EH (cell line): ENCODE results near the gene SUGCT.
"Not testable (repeated sequence)": the region's sequence is repeated elsewhere in the genome, so short reads cannot be mapped to it uniquely, and the experiment has no call there.

ENCODE experiments used
- DNase-seq: peaks from one replicate; pipeline ENCODE4 v3.0.0-alpha.2; 2015; ENCODE audit warnings: low read depth

SUGCT gene

GRCh38 chr7:40134428-40135316 is at the start of gene SUGCT, which contains the start of gene MPLKIP:
Gene SUGCT (plus strand): TSS chr7:40135005.
Gene MPLKIP (minus strand): TSS chr7:40134622. CDS start chr7:40134567, 55 bp downstream.
- DNase-seq, result peak; percentile 84

DNA sequence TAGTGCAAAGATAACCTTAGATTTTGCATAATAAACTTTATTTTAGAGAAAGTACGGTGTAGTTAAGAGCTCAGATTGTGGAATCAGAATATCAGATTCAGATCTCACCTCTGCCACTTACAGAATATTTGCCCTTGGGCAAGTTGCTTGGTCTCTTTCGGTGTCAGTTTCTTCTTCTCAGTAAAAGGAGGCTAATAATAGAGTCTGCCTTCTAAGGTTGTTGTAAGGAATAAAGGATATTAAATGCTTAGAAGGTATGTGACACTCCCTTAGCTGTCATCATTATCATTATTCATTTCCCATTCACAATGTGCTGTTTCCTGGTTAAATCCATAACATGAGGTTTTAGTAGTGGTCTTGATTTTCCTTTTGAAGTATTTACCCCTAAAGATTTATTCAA is 42.6 kb upstream of the SUGCT start:
- DNase-seq, result no peak

DNA sequence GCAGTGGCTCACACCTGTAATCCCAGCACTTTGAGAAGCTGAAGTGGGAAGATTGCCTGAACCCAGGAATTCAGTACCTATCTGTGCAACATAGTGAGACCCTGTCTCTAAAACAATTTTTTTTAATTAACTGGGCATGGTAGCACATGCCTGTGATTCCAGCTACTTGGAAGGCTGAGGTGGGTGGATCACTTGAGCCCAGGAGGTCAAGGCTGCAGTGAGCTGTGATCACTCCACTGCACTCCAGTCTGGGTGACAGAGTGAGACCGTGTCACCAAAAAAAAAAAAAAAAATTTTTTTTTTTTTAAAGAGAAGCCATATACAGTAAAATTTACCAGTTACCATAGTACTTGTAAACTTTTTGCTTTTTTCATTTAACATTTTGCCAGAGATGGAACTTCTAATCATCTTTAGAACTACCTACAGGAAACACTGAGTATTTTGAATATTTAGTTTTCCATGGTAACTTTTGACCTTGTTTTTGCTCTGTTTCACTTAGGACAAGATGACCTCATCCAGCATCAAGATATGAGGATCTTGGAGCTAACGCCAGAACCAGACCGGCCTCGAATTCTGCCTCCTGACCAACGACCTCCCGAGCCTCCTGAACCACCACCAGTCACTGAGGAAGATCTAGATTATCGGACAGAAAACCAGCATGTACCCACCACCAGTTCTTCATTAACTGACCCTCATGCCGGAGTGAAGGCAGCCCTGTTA is 41.0 kb upstream of the SUGCT start:
- DNase-seq, result no peak

- DNase-seq, result no peak
Measured at GRCh38 chr7:40095230-40095629, 39.6 kb upstream of the SUGCT start.

DNA sequence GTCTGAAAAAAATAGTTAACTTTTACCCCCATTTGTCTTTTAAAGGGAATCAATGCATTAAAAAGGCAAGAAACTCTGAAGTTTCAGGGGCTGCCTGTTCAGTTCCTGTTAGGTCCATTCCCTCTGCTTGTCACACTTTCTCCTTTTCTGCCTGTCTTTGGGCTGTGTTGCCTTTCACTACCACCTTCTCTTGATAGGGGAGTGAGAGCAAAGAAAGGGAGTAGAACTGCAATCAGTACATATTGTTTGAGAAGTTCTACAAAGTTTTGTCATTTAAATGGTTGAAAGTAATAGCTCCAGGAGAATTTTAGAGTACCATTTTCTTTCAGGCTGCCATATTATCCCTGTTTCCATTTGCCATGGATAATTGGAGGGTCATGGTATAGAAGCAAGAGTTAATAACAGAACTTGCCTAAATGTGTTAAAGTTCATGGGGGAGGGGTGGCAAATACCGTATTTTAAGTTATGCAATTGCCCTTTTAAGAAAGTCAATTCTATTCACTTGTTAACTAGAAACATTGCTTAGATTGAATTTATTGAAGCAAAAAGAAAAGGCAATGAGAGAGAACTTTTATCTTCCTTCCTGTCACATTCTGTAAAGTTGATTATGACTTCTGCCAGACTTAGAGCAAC is 39.0 kb upstream of the SUGCT start:
- no peak for DNase-seq

GRCh38 chr7:40097728-40098127 is 37.1 kb upstream of the SUGCT start:
- DNase-seq, result no peak

- DNase-seq, result no peak
Measured at GRCh38 chr7:40098810-40099209, 36.0 kb upstream of the SUGCT start.

DNA sequence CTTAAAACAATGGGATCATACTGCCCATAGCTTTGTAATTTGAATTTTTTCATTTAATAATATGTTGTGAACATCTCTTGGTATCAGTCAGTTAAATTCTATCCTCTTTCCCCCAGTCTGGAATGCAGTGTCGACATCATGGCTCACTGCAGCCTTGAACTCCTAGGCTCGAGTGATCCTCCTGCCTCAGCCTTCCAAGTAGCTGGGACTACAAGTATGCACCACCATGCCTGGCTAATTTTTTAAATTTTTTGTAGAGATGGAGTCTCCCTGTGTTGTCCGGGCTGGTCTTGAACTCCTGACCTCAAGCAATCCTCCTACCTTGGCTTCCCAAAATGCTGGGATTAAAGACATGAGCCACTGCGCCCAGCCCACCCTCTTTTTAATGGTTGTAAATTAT is 35.0 kb upstream of the SUGCT start:
- DNase-seq, result peak; percentile 4

DNA sequence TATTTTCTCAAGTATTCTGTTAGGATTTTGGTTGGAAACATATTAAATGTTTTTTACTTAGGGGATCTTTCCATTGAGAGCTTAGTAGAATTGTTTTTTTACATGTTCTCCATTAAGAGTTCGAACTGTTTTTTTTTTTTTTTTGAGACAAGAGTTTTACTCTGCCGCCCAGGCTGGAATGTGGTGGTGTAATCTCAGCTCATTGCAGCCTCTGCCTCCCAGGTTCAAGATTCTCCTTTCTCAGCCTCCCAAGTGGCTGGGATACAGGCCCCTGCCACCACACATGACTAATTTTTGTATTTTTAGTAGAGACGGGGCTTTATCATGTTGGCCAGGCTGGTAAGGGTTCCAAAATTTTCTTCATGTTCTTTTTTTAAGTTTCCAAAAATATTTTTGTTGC is 33.6 kb upstream of the SUGCT start:
- peak; percentile 15 for DNase-seq

DNA sequence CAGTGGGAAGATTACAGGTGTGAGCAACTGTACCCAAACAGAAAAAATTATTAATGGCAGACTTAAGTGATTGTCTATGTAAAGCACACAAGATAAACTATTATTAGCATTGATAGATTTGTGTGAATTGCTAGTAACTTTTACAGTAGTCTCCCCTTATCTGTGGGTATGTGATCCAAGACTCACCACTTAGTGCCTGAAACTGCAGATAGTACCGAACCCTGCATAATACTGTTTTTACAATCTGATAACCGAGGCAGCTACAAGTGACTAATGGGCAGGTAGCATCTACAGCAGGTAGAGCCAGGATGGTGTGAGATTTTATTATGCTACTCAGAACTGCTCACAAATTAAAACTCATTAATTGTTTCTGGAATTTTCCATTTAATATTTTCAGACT is 31.9 kb upstream of the SUGCT start:
- DNase-seq, result no peak

DNA sequence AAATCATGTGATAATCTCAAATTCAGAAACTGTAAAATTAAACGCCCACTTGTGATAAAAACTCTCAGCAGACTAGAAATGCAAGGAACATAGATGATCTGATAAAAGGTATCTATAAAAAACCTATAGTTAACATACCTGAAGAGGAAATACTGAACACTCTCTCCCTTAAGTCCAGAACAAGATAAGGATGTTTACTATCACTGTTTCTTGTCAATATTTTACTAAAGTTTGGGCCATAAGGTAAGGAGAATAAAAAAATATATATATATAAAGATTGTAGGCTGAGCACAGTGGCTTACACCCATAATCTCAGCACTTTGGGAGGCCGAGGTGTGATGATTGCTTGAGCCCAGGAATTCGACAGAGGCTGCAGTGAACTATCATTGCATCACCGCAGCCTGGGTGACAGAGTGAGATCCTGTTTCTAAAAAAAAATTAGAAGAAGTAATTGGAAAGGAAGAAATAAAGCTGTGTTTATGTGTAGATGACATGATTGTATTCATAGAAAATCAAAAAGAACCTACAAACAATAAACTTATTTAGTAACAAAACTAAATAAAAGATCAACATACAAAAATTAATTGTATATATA is 28.8 kb upstream of the SUGCT start:
- DNase-seq, result peak; percentile 6

- DNase-seq, result no peak
Measured at GRCh38 chr7:40115936-40116335, 18.9 kb upstream of the SUGCT start.

DNA sequence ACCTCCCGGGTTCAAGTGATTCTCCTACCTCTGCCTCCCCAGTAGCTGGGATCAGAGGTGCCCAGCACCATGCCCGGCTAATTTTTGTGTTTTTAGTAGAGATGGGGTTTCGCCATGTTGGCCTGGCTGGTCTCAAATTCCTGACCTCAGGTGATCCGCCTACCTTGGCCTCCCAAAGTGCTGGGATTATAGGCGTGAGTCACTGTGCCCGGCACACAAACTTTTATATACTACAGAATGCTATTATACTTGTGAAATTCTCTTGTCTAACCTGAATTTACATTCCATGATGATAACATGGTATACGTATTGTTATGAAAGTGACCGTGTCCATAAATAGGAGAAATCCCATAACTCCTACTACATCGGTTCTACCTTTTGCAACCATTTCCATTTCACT is 17.6 kb upstream of the SUGCT start:
- DNase-seq, result not testable (repeated sequence)

DNA sequence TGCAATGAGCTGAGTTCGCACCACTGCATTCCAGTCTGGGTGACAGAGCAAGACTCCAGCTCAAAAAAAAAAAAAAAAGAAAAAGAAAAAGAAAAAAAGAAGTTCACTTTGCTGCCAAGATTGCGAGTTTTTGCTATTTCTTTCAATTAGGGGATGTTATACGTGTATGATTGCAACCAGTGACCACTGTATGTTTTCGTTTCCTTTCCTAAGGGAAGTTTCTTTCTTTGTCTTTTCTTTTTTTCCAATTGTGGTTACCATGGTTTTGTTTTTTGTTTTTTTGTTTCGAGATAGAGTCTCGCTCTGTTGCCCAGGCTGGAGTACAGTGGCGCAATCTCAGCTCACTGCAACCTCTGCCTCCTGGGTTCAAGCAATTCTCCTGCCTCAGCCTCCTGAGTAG is 16.6 kb upstream of the SUGCT start:
- DNase-seq, result not testable (repeated sequence)

DNA sequence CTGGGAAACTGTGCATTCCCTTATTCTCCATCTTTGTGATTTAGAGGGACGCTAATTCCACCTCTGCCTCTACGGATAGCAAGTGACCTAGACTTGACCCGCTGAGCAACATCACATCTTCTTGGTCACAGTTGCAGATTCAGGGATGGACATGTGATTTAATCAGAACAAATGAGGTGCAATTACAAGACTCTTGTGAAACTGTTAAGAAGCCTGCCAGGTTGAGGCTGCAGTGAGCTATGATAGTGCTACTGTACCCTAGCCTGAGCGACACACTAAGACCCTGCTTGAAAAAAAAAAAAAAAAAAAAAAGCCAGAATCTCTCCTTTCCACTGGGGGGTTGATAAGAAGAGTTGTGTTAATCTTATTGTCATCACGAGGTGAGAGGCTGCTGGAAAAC is 14.8 kb upstream of the SUGCT start:
- no peak for DNase-seq

GRCh38 chr7:40122100-40122939 is 12.5 kb upstream of the SUGCT start:
- not testable (repeated sequence) for DNase-seq

DNA sequence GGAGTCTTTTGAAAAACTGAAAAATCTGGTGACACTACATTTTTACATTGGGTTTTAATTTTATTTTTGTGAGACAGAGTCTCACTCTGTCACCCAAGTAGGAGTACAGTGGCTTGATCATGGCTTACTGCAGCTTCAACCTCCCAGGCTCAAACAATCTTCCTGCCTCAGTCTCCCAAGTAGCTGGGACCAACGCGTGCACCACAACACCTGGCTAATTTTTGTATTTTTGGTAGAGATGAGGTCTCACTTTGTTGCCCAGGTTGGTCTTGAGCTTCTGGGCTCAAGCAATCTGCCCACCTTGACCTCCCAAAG is 11.9 kb upstream of the SUGCT start:
- DNase-seq, result no peak

DNA sequence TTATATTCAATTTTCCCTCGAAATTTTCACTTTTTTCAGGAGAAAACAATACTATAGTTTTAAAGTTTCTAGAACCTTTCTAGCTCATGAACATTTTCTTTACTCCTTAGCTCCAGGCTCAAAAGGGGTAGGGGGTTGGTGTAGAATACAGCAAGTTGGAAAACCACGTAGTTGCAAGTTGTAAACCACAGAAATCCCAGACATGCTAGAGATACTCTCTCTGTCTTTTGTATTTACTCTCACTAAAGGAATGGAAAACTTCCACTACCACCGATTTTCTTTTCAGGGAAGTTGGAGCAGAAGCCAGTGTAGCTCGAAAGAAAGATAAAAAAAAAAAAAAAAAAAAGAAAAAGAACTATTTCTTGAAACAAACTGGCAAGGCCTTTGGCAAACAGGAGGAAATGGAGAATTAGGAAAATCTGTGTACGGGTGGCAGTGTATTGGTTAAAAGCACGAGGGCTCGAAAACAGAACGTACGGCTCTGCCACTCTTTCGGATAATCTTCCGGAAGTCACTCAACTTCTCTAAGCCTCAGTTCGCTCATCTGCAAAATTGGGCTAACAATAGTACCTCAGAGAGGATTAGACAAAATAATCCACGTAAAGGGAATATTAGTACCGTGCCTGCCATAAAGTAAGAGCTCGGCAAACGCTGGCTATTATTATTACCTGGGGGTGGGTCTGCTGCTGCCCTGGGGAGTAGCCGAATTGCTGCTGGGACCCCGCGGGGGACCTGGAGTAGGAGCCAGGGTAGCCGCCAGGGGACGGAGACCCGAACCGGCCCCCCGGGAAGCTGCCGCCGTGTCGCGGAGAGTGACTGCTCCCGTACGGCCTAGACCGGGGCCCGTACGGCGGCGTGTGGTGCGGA is 1.0 kb upstream of the SUGCT start:
- DNase-seq, result peak; percentile 50

- DNase-seq, result peak; percentile 41
Measured at GRCh38 chr7:40135317-40135610, 459 bp downstream of the SUGCT start.

DNA sequence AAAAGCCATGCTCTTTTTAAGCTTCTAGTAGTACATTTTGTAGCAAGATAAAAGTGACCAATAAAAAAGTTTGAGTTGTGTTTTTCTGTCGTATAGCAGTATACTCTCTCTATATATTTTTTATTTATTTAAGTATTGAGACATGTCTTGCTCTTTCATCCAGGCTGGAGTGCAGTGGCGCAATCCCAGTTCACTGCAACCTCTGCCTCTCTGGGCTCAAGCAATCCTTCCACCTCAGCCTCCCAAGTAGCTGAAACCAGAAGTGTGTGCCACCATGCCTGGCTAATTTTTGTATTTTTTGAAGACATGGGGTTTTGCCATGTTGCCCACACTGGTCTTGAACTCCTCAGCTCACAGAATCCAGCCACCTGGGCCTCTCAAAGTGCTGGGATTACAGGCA is 2.8 kb downstream of the SUGCT start:
- no peak for DNase-seq

DNA sequence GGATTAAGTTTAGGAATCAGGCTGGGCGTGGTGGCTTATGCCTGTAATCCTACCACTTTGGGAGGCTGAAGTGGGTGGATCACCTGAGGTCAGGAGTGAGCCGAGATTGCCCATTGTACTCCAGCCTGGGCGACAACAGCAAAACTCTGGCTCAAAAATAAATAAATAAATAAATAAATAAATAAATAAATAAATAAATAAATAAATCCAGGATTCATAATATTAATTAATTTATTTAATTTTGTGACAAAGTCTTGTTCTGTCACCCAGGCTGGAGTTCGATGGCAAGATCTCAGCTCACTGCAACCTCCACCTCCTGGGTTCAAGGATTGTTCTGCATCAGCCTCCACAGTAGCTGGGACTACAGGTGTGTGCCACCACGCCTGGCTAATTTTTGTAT is 4.2 kb downstream of the SUGCT start:
- no peak for DNase-seq
